Activated T-helper 1 cell treated with anti-CD3 and anti-CD28 coated beads, Interleukin-2, amount 50 U/mL, for 16 hours (primary cell): ENCODE results near the gene PLK3.
"Not testable (repeated sequence)": the region's sequence is repeated elsewhere in the genome, so short reads cannot be mapped to it uniquely, and the experiment has no call there.

ENCODE experiments used
- DNase-seq, 2 donors: peaks; one replicate each; pipeline ENCODE4 v3.0.0-alpha.2; 2020; ENCODE audit warnings: low read depth in 1 of 2, low spot score in 1 of 2

Gene PLK3

GRCh38 chr1:44799770-44800584, at the start of gene PLK3:
TSS of gene PLK3 (plus strand) at chr1:44800377. CDS start at chr1:44800464, 87 bp downstream.
- DNase-seq, result peak; percentile 96 to 98

- DNase-seq, result no peak
These were observed 42.8 kb upstream of the PLK3 start for GRCh38 chr1:44757420-44757819.

- no peak for DNase-seq
These were observed 41.1 kb upstream of the PLK3 start for GRCh38 chr1:44759077-44759476.

GRCh38 chr1:44760876-44761275, 39.3 kb upstream of the PLK3 start:
- DNase-seq, result no peak

- not testable (repeated sequence) for DNase-seq
These were observed 33.8 kb upstream of the PLK3 start for GRCh38 chr1:44766421-44766820.

- DNase-seq, result peak; percentile 76 to 81
These were observed 24.9 kb upstream of the PLK3 start, which contains the start of gene RPS8 for GRCh38 chr1:44775078-44775929. TSS of gene RPS8 (plus strand) at chr1:44775540. CDS start at chr1:44775597, 57 bp downstream.

GRCh38 chr1:44775930-44776729, 24.0 kb upstream of the PLK3 start:
- DNase-seq, result peak in 1 of 2 donors; percentile 23

GRCh38 chr1:44776730-44777068, 23.5 kb upstream of the PLK3 start:
- DNase-seq, result no peak

- DNase-seq, result no peak
These were observed 22.6 kb upstream of the PLK3 start for GRCh38 chr1:44777547-44777946.

- no peak for DNase-seq
These were observed 22.1 kb upstream of the PLK3 start for GRCh38 chr1:44777969-44778635.

GRCh38 chr1:44778705-44779576, 21.2 kb upstream of the PLK3 start:
- no peak for DNase-seq

- DNase-seq, result no peak
These were observed 19.5 kb upstream of the PLK3 start for GRCh38 chr1:44780583-44781121.

- no peak for DNase-seq
These were observed 16.5 kb upstream of the PLK3 start for GRCh38 chr1:44783697-44784093.

GRCh38 chr1:44784094-44785028, 15.8 kb upstream of the PLK3 start:
- peak in 1 of 2 donors; percentile 16 for DNase-seq

- DNase-seq, result no peak
These were observed 15.2 kb upstream of the PLK3 start for GRCh38 chr1:44785029-44785380.

- no peak for DNase-seq
These were observed 14.6 kb upstream of the PLK3 start for GRCh38 chr1:44785501-44786137.

- peak; percentile 65 to 66 for DNase-seq
These were observed 13.9 kb upstream of the PLK3 start for GRCh38 chr1:44786138-44786840.
